Islet precursor cell (in vitro differentiated cells): Measurements from ENCODE around the gene SSUH2.

Source experiments
- DNase-seq: peaks from one replicate; pipeline ENCODE4 v3.0.0-alpha.2; 2018

SSUH2 gene

DNA sequence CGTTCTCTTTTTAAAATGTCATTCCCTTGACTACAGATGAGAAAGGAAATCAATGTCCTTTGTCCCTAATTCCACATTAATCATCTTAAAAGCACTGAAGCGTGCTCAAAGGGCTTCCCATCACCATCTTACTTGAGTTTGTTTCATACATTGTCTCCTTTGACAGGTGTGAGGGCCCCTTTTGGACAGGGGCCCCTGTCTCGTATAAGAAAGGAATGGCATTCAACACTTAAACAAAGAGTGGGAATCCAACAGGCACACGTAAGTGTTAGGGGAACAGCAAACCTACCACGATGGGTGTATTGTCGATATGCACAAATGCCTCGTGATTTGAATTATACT lies 5.0 kb downstream of the SSUH2 start:
- no peak for DNase-seq

DNA sequence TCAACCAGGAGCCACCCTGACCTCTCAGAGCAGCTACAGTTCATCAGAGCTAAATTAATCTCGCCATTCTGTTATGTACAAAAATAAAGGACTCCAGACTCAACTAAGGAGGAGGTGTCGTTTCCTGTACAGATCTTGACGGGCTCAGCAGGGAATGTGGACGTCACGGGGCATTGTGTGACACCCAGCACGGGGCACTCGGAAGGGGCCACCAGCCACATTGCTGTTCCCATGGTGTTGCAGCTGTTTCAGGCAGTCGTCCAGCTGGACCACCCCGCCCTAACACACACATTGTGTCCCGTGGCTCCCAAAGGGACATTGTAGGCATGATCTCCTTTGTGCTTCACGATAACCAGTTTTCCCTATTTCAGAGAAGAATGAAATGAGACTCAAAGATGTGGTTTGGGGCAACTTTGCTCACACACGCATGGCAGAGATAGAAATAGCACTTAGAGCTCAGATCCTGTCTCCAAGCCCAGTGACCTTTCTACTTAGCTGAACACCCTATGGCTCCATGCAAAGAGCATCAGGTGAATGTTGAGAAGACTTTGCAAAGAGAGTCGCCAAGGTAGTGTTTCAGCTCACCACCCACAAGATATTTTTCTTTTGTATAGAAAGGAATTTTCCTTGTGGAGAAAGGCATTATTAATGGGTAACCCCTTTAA lies 5.5 kb downstream of the SSUH2 start:
- no peak for DNase-seq

DNA sequence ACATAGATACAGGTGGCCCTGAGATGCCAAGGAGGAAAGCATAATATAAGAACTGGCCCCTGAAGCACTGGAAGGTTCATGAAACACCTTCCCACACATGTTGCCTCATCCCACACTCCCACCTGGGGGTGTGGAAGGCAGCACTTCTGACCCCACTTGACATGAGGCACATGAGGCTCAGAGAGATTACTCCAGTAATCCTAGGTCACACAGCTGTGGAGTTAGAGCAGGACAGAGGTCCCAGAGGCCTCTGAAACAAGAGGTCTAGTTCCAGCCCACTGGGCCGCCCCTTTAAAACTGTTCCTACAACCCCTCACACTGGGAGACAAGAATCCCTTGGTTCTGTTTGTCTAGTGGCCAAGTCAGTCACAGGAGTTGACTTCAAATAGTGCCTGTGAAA lies 7.2 kb downstream of the SSUH2 start:
- DNase-seq: no peak

DNA sequence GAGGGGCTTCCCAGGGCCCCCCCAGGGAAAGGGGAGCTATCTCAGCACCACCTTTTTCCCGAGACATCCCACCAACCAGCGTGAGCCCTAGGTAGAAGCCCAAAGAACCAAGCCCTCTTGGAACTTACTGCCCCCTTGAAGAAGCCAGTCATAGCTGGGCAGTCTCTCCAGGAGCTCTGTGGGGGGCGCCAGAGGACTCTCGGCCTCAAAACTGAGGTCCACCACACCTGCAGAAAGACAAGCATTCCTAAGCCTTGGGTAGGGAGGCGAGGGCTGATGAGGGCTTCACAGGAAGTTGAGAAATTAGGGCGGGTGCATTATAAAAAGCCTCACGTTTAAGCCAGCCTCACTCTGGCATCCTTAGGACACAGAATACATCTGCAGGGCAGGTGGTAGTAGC lies 9.0 kb downstream of the SSUH2 start:
- DNase-seq: no peak

DNA sequence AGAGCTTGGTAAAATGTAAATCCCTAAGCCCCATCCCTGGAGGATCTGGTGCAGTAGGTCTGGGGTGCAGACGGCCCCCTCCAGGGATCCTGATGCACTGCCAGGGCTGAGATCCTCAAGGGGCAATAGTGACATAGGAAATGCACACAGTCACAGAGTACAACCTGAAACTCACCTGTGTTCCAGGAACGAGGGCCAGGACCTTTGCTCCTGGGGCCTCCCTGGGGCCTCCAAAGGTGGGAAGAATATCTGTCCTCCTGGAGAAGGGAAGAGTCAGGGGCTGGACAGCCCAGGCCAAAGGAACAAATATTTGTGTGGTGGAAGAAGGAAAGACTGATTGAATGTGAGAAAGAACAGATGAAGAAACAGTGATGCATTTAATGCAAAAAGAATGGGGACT lies 9.5 kb downstream of the SSUH2 start:
- DNase-seq: no peak

DNA sequence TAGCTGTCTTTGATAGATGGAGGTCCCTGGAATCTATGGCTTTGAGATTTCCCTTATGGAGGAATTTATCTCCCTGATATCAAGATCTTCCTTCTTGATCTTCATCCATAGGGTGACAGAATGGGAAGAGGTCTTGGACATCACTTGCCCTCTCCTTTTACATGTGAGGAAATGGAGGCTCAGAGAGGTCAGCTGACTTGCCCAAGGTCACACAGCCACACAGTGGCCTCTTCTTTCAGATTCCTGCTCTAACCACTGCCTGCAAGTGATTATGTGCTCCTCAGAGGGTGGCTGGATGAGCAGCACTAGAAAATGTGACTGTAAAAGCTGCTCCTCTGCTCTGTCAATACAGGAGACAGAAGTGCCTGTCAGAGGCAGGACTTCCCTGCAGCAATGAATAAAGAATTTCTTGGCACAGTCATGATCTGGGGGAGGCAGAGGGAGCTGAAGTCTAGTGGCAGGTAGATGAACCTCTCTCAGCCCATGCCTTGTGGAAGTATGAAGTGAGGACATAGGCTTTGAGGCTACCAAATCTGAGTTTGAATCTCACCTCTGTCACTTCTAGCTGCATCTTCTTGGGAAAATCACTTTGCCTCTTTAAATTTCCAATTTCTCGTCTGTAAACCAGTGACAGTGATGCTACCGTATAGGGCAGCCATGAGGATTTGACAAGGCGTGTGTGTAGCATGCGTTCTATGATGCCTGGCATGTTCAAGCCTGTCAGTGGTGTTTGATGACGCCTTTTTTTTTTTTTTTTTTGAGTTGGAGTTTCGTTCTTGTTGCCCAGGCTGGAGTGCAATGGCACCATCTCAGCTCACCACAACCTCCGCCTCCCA lies 12.0 kb downstream of the SSUH2 start:
- DNase-seq: no peak

DNA sequence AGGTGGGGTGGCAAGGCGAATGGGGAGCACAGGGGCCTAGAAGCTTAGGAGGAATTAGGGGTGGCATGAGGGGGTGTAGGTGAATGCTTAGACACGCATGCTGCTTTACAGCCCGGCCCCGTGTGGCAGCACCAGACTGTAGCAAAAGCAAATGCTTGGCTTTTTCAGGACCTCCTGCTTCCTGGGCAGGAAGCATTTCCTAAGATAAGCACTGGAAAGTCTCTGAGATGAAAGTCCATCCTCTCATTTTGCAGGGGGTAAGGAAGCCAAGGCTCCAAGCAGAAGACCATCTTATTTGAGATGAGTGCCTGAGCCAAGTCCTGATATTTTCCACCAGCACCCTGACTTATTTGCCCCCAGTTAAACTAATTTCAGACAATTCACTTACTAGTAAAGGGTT lies 12.9 kb downstream of the SSUH2 start:
- no peak for DNase-seq

DNA sequence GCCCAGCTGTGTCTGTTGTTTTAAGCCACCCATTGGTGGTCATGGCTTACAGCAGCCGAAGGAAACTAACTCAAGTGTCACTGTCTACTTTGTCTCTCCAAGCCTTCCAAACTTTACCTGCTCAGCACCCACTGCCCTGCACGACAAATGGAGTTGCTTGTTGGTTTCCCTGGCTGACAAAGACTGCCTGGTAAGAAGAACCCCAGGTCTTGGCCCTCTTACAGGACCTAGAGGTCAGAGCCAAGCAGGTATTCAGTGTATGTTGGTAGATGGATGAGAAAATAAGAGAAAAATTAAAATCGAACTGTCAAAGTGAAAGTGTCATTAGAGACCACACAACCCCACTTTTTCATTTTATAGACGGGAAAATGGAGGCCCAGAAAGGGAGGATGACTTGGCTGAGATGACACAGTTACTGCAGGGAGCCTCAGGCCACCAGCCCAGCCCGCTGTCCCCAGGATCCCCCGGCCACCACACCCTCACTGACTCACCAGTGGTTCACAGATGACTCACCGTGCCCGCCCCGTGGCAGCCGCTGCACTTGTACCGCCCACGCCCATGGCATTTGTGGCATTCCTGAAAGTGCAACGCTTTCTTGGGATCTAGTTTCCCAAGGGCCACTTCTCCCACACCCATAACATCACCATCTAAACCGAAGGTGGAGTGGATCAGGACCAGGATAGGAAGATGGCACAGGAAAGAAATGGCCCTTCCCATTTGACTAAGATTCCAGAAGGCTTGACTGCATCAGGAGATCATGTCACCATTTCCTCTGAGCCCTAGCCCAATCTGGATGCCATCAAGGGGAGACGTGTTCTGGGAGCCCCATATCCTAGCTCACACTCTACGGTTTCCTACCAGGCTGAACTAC lies 15.2 kb downstream of the SSUH2 start:
- DNase-seq: peak; percentile 85

DNA sequence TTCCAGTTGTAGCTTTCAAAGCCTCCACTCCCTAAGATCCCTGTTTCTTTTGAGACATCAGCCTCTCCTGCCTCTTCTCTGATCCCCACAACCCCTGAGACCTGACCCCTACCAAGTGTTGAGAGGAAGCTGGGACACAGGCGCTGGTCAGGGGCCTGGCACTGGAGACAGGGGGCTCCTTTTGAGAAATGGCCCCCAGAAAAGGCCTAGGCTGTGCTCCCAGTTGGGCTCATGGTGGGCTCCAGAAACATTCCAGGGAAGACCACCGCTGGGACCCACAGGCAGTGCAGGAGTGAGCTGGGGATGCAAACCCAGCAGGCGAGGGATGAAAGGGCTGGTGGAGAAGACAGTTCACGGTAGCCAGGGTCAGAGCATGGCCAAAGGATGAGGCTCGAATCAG lies 16.6 kb downstream of the SSUH2 start:
- no peak for DNase-seq

DNA sequence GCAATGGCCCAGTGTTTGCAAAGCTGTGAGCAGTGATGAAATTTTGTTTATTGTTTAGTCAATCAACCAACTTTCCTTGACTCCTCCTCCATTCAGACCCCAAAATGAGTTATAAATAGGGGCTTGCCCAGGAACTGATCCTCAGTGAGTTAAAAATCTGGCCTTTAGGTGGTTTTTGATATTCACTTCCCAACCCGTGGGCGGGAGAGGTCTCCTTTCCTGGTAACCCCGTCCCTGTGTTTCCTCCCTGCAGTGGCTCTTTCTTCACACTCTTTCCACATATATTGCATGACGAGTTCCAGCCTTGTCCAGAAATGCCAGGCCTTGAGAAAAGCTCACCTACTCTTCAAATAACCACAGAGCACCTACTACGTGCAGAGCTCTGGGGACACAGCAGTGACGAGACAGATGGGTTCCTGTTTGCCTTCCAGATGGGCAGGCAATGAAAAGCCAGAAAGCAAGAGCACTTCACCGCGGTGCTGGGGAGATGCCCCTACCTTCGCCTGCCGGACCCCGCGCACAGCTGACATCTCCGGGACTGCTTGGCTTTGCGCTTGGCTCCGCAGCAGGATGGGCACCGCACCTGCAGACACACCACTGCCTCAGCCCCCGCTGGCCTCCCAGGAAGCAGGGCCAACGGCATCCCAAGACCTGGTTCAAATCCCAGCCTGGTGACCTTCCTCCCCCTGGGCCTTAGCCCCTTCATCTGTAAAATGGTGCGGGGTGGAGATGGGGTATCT lies 17.2 kb downstream of the SSUH2 start:
- no peak for DNase-seq

DNA sequence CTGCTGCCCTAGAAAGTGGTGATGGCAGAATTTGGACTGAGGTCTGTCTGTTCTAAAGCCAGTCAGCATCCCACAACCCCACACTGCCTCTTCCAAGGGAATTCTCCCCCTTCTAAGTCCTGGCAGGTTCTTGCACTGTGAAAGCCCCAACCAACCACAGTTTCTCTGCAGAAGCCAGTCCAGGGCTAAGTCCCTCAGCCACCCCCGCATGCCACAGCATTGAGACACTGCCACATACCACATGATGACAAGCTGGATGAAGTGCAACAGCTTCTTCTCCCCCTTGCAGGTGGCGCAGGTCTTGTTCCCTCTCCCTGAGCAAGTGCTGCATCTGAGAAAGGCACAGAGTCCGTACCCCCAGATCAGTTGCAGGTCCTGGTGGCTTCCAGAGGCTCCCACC lies 18.6 kb downstream of the SSUH2 start:
- peak; percentile 78 for DNase-seq

DNA sequence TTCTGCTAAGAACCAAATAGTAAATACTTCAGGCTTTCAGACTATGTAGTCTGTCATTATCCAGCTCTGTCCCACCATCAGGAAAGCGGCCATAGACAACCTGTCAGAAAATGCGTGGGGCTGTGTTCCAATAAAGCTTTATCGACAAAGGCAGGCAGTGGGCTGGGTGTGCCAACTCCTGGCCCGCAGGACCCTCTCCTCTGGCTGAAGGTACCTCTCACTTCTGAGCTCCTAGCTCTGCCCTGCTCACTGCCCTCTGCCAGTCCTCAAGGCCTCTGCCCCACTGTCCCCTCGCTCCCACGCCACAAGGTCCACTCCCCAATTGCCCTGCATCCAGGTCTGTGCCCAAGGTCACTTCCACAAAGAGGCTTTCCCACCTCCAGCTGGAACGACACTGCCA lies 20.0 kb downstream of the SSUH2 start:
- no peak for DNase-seq

DNA sequence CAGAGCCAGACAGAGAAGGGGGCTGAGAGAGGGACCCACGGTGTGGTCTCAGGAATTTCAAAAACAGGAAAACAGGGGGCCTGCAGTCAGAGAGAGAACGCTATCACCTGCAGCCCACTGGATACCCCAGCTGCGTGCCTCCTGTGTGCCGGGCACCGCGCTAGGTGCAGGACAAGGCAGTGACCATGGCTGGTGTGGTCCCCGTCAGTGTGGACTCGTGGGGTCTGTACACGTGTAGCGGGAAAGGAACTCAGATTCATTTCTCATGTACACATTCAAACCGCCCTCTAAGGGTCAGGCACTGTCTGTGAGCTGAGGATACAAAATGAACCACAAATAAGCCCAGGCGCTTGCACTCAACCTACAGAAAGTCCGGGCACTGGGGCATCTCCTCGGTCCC lies 20.9 kb downstream of the SSUH2 start:
- DNase-seq: no peak

DNA sequence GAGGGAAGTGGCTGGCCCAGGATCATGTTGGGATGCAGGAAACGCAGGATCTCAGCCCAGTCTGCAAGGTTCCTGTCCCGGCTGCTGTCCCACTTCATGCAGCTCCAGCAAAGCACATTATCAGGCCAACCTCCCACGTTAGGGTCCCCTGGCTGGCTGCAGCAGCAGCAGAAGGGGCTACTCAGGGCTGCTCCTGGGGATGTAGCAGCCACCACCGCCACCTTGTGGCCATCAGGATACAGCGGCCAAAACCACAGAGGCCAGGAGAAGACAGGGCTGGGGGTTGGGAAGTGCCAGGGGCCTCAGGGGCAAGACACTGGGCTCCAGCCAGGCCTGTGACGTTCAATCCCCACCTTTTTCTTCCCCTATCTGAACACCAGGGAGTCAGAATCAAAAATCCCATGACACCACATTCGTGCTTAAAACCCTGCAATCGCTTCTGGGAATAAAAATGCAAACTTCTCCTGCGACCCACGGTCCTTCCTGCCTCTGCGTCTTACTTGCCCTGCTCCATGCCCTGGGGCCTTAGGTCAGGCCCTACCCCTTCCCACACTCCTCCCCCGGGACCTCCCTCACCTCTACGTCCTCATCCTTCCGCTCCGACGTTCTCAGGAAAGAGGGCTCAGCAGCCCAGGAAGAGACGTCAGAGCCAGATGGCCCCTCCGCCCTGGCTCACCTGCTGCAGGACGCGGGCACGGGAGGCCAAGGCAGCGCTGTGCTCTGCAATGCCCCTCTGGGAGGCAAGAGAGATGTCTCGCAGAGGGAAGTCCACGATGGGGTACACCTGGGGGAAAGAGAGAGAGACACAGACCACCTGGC lies 21.5 kb downstream of the SSUH2 start:
- DNase-seq: peak; percentile 93

DNA sequence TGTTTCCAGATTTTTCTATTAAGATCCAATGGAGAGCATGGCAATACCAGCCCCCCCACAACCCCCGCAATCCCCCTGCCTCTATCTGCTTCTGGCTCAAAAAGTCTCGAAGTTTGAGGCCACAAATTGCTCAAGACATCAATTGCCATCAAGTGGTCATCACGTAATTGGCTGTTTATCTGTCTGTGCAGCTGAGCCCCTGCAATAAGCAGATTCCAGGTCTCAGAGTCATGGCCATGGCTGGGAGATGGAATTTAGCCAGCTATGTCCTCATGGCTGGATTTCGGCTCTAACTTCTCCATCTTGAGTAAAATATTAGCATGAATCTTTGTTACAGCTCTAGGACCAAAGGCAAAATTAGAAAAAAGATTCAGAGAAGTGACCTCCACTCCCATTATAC lies 22.7 kb downstream of the SSUH2 start:
- peak; percentile 66 for DNase-seq

DNA sequence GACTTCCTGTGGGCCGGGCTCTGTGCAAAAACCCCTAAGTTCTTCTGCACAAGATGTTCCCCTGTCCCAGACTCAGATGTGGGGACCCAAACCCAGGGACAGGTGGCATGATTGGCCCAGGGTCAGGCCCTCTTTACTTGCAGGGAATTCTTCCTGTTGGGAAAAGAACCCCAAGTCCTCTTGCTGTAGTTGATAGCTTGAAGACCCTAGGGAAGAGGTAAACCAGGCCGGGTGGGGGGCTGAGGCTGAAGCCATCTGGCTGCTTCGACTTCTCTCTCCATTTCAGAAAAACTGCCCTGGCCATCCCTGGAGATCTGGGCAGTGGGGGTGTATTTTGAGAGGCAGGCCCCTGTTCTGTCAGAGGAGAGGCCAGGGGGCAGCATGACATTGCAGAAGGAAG lies 23.5 kb downstream of the SSUH2 start:
- DNase-seq: no peak

DNA sequence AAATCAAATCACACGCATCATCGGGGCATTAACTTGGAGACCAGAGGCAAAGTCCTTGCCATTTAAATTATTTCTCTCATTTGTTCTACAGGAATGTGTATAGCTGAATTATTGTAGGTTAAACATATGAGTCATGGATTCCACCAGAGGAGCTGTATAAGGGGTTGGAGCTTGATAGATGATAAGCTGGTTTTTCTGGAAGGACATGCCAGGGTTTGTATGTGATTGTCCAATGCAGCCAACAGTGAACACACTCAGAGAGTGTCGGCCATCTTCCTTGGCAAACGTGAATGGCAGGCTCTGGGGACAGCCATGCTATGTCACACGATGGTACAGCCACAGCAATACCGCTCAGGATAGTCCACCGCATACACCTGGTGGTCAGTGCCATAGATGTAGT lies 25.1 kb downstream of the SSUH2 start:
- DNase-seq: no peak

DNA sequence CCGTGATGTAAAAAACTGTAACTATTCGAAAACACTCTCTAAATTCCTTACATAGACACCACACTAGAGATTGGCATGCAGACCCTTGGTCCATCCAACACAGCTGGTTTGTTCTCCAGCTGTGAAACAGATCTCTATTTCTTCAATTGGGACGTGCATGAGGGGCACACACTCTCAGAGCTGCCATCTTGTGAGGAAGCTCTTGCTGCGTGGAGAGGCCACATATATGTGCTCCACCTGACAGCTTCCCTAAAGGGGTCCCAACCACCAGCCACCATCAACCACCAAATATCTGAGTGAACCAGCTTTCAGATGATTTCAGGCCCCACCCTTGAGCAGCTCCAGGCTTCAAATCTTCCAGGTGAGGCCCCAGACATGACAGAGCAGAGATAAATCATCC lies 25.6 kb downstream of the SSUH2 start:
- no peak for DNase-seq

DNA sequence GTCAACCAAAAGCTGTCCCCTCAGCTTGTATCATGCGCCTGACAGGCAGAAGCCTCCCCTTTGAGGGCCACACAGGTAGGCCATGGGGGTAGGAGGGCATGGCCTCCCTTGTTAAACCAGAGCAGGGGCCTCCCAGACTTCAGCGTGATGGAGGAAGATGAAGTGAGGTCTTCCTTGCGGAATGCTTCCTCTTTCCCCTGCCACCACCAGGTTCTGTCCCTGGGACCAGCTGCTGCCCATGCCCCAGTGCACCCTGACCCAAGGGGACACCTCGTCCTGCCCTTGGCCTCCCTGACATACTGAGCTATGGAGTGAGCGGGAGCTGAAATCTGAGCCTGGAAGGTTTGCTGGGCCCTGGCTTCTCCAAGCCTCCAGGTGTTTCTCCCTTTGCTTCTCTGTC lies 26.7 kb downstream of the SSUH2 start:
- DNase-seq: no peak

DNA sequence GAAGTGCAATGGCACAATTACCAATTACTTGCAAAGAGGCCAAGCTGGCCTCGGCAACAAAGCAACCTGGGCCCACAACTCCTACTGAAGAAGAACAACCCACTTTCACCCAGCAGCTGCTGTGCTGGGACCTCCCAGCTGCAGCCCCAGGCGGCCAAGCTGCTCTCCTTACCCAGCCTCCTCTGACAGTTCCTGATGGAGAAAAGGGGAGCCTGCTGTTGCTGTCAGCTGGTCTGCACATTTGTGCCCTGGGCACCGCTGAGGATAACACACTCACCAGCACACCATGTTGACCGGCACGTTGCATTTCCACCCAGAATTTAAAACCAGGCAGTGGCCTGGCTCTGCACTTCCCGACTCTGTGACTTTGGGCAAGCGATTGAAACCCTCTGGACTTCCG lies 33.6 kb downstream of the SSUH2 start:
- no peak for DNase-seq

DNA sequence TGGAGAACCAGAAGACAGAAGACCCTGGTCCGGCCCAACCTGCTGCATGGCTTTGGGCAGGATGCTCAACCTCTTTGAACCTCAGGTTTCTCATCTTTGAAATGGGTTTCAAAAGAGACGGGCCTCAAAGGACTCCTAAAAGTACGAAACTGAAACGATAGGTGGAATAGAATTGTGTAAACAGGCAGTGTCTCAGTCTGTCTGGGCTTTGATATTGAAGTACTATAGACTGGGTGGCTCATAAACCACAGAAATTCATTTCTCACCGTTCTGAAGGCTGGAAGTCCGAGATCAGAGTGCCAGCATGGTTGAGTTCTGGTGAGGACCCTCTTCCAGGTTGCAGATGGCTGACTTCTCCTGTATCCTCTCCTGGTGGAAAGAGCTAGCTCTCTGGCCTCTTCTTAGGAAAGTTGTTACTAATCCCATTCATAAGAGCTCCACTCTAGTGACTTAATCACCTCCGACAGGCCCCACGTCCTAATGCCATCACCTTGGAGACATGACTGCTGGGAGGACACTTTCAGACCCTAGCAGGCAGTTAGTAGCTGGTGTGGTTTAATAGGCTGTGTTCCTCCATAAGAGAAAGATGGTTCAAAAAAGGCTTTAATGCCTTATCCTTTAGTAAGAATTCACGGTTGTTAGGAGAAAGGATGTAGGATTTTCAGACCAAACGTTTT lies 35.7 kb downstream of the SSUH2 start:
- no peak for DNase-seq
